ENCODE measurements around the gene HSF5. TPM values are rescaled to one million over a fixed set of nuclear protein-coding genes. Genes with fewer than 3 reads are reported as not detected.

HSF5 gene
- total and polyA plus RNA-seq, 2 of the 13 experiments (the other 11 are each of a cell fraction or from before 2014, with no cell fraction given) = not detected

DNA sequence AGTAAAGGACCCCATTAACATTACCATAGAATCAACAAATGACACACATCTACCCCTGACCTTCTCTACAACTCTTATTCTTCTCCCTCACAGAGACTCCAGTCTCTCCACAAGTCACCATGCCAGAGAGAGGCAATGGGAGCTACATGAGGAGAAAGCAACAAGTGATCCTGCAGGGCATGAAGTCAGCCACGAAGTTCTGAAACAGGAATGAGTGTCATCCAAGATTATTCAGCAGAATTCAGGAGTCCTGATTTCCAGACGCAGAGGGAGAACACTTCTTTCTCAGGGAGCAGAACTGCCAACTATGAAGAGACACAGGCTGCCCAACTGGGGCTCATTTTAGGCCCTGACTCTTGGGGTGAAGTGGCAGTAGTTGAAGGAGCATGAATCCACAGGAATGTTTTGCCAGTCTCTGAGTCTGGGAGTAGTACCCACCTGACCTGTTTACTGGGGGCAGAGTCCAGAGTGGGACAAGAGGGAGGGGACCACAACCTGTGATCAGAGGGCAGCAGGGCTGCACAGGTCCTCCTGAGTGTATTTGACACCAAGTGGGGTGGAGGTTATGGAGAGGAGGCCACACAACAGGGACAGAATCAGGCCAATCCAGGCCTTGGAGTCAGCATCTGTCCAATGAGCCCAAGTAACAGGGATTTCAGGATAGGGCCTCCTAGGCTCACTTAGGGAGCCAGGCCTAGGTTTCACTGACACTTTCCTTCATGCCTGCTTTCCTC is 28.6 kb upstream of the HSF5 start (continued):
- TF ChIP-seq ZNF430 (CRISPR knock-in tag; IDR thresholded peaks at IDR 0.05) (no peak), NR1H2 (CRISPR knock-in tag; IDR thresholded peaks at IDR 0.05; ENCODE audit: borderline replicate concordance, low read depth) (no peak), CREB1 (IDR thresholded peaks at IDR 0.05) (no peak), CREB1 (CRISPR knock-in tag; IDR thresholded peaks at IDR 0.05) (no peak; the same call in 1 of the 2 replicates), ZNF460 (CRISPR knock-in tag; IDR thresholded peaks at IDR 0.05; ENCODE audit: borderline replicate concordance) (peak; percentile 55; the same call in 1 of the 2 replicates), ZNF720 (CRISPR knock-in tag; IDR thresholded peaks at IDR 0.05) (no peak), ZNF549 (CRISPR knock-in tag; IDR thresholded peaks at IDR 0.05) (no peak), NFIC (IDR thresholded peaks at IDR 0.05; ENCODE audit: low read length) (no peak), ZNF138 (CRISPR knock-in tag; IDR thresholded peaks at IDR 0.05; ENCODE audit: low read depth) (no peak), DPF2 (CRISPR knock-in tag; IDR thresholded peaks at IDR 0.05; ENCODE audit: borderline replicate concordance, low read depth) (no peak), REXO4 (CRISPR knock-in tag; IDR thresholded peaks at IDR 0.05; ENCODE audit: borderline replicate concordance) (0 out of 2 replicates have a peak, but pooled peaks have one; percentile 9), MIXL1 (CRISPR knock-in tag; IDR thresholded peaks at IDR 0.05) (peak; percentile 44; the same call in 1 of the 2 replicates), NFIB (CRISPR knock-in tag; IDR thresholded peaks at IDR 0.05; ENCODE audit: borderline replicate concordance) (no peak)
- TF ChIP-seq, protein P1, sequence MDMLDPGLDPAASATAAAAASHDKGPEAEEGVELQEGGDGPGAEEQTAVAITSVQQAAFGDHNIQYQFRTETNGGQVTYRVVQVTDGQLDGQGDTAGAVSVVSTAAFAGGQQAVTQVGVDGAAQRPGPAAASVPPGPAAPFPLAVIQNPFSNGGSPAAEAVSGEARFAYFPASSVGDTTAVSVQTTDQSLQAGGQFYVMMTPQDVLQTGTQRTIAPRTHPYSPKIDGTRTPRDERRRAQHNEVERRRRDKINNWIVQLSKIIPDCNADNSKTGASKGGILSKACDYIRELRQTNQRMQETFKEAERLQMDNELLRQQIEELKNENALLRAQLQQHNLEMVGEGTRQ (IDR thresholded peaks at IDR 0.05; ENCODE audit: low read depth, low read length) = no peak
- TF ChIP-seq, protein P1 (CRISPR knock-in tag; IDR thresholded peaks at IDR 0.05; ENCODE audit: borderline replicate concordance) = peak; percentile 34; the same call in 1 of the 2 replicates
- TF ChIP-seq, protein P2, sequence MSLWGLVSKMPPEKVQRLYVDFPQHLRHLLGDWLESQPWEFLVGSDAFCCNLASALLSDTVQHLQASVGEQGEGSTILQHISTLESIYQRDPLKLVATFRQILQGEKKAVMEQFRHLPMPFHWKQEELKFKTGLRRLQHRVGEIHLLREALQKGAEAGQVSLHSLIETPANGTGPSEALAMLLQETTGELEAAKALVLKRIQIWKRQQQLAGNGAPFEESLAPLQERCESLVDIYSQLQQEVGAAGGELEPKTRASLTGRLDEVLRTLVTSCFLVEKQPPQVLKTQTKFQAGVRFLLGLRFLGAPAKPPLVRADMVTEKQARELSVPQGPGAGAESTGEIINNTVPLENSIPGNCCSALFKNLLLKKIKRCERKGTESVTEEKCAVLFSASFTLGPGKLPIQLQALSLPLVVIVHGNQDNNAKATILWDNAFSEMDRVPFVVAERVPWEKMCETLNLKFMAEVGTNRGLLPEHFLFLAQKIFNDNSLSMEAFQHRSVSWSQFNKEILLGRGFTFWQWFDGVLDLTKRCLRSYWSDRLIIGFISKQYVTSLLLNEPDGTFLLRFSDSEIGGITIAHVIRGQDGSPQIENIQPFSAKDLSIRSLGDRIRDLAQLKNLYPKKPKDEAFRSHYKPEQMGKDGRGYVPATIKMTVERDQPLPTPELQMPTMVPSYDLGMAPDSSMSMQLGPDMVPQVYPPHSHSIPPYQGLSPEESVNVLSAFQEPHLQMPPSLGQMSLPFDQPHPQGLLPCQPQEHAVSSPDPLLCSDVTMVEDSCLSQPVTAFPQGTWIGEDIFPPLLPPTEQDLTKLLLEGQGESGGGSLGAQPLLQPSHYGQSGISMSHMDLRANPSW (CRISPR knock-in tag; IDR thresholded peaks at IDR 0.05; ENCODE audit: borderline replicate concordance) = no peak
- TF ChIP-seq, protein P3, sequence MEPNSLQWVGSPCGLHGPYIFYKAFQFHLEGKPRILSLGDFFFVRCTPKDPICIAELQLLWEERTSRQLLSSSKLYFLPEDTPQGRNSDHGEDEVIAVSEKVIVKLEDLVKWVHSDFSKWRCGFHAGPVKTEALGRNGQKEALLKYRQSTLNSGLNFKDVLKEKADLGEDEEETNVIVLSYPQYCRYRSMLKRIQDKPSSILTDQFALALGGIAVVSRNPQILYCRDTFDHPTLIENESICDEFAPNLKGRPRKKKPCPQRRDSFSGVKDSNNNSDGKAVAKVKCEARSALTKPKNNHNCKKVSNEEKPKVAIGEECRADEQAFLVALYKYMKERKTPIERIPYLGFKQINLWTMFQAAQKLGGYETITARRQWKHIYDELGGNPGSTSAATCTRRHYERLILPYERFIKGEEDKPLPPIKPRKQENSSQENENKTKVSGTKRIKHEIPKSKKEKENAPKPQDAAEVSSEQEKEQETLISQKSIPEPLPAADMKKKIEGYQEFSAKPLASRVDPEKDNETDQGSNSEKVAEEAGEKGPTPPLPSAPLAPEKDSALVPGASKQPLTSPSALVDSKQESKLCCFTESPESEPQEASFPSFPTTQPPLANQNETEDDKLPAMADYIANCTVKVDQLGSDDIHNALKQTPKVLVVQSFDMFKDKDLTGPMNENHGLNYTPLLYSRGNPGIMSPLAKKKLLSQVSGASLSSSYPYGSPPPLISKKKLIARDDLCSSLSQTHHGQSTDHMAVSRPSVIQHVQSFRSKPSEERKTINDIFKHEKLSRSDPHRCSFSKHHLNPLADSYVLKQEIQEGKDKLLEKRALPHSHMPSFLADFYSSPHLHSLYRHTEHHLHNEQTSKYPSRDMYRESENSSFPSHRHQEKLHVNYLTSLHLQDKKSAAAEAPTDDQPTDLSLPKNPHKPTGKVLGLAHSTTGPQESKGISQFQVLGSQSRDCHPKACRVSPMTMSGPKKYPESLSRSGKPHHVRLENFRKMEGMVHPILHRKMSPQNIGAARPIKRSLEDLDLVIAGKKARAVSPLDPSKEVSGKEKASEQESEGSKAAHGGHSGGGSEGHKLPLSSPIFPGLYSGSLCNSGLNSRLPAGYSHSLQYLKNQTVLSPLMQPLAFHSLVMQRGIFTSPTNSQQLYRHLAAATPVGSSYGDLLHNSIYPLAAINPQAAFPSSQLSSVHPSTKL (CRISPR knock-in tag; IDR thresholded peaks at IDR 0.05) = peak; percentile 63

Measured in HepG2 (cell line).